Loucy (cell line): ENCODE data around the gene PNMA1.

Experiments used
- EZH2phosphoT487 ChIP-seq: fragments of 200-600 bp; IDR thresholded peaks from 2 replicates; pipeline ENCODE4 v1.6.1; 2018; ENCODE audit warnings: antibody characterized with exemption, mild to moderate bottlenecking, moderate library complexity, borderline replicate concordance
- TF ChIP-seq, protein P1 (sequence below): fragments of 200-600 bp; sonication (generic); conservative IDR thresholded peaks from 2 replicates; pipeline ENCODE4 v1.5.1; 2014; ENCODE audit warnings: mild to moderate bottlenecking, antibody characterized with exemption, low read length

DNA sequence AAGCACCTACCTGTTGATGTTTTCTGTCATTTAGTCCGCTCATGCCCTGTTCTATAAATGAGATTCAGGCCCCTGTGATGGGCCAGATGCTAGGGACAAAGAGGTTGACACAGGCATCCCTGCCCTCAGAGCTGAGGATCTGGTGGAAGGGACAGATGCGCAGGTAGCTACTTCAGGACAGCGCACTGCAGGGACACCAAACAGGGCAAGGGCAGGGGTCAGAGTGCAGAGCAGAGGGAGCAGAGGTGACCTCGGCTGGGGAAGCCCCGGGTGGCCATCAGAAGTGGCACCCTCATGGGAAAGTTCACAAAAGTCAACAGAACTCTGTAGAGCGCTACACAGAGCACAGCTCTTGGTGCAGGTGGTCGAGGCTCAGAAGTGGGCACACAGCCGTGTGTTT lies 5.6 kb upstream of the PNMA1 start:
- TF ChIP-seq, protein P1, sequence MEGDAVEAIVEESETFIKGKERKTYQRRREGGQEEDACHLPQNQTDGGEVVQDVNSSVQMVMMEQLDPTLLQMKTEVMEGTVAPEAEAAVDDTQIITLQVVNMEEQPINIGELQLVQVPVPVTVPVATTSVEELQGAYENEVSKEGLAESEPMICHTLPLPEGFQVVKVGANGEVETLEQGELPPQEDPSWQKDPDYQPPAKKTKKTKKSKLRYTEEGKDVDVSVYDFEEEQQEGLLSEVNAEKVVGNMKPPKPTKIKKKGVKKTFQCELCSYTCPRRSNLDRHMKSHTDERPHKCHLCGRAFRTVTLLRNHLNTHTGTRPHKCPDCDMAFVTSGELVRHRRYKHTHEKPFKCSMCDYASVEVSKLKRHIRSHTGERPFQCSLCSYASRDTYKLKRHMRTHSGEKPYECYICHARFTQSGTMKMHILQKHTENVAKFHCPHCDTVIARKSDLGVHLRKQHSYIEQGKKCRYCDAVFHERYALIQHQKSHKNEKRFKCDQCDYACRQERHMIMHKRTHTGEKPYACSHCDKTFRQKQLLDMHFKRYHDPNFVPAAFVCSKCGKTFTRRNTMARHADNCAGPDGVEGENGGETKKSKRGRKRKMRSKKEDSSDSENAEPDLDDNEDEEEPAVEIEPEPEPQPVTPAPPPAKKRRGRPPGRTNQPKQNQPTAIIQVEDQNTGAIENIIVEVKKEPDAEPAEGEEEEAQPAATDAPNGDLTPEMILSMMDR, result no peak
- no peak for TF ChIP-seq EZH2phosphoT487
